B cell (primary cell): ENCODE measurements around the gene GPRC5D. TPM values are rescaled to one million over a fixed set of nuclear protein-coding genes. Genes with fewer than 3 reads are reported as not detected.
A peak's percentile ranks its signal among the peaks of the same experiment; 100 is the strongest.

ENCODE experiments used
- ATAC-seq: fragments of 200-7000 bp; cut with Tn5 transposase; one replicate; pipeline ENCODE4 v1.10.0; 2021; ENCODE audit warnings: low read depth, mild to moderate bottlenecking, moderate number of reproducible peaks, moderate library complexity
- CTCF ChIA-PET: fragments of 350-600 bp; sonication (Branson Sonifier 250); formaldehyde crosslinking; loops from one replicate; lab custom pipeline; 2021; ENCODE audit warnings: antibody characterized with exemption, inconsistent platforms; lab: Charles Lee
- POLR2A ChIA-PET: fragments of 350-600 bp; sonication (Branson Sonifier 250); formaldehyde crosslinking; loops from one replicate; lab custom pipeline; 2021; ENCODE audit warnings: antibody characterized with exemption; lab: Charles Lee
- DNase-seq: peaks from one replicate; pipeline ENCODE4 v3.0.0; 2013
- H2AFZ ChIP-seq: 2 replicates; pipeline ENCODE4 v1.6.1; 2012; ENCODE audit warnings: mild to moderate bottlenecking, low read depth, low read length; ENCODE audit not compliant: insufficient read depth, poor library complexity, severe bottlenecking
- H3K27ac ChIP-seq, 2 donors: 1 replicate in 1 of 2; 2 replicates in 1 of 2; pipeline ENCODE4 v1.5.1; 2012 to 2013; ENCODE audit warnings: low read length in 2 of 2, mild to moderate bottlenecking in 2 of 2, moderate library complexity in 1 of 2
- H3K27me3 ChIP-seq, 4 experiments: fragments of 200-600 bp in 1 of 4; sonication (generic) in 1 of 4; replicated peaks in 1 of 4; 1 replicate in 2 of 4; 2 replicates in 2 of 4; pipeline versions ENCODE4 v1.6.1 to v1.7.0; 2013 to 2016; ENCODE audit warnings: low read length in 3 of 4, mild to moderate bottlenecking in 2 of 4, mixed read lengths in 1 of 4, moderate library complexity in 1 of 4; ENCODE audit not compliant: insufficient read depth in 4 of 4, control insufficient read depth in 3 of 4; ENCODE audit errors: control extremely low read depth in 1 of 4
- H3K36me3 ChIP-seq, 2 experiments: replicated peaks in 1 of 2; 1 replicate in 1 of 2; 2 replicates in 1 of 2; pipeline versions ENCODE4 v1.6.1 to v1.7.1; 2013; ENCODE audit warnings: low read length in 1 of 2; ENCODE audit not compliant: insufficient read depth in 2 of 2, control insufficient read depth in 1 of 2; ENCODE audit errors: control extremely low read depth in 1 of 2, extremely low read depth in 1 of 2
- H3K4me1 ChIP-seq, 2 donors: fragments of 200-600 bp in 1 of 2; sonication (generic) in 1 of 2; 1 replicate in 1 of 2; 2 replicates in 1 of 2; pipeline versions ENCODE4 v1.5.1 to v1.6.1; 2013 to 2017; ENCODE audit warnings: low read length in 2 of 2; ENCODE audit not compliant: control insufficient read depth in 2 of 2, insufficient read depth in 2 of 2
- H3K4me2 ChIP-seq: replicated peaks from 2 replicates; pipeline ENCODE3; 2012; ENCODE audit warnings: mild to moderate bottlenecking, low read depth, low read length; ENCODE audit not compliant: poor library complexity, severe bottlenecking
- H3K4me3 ChIP-seq, 5 experiments: fragments of 200-600 bp in 1 of 5; sonication (generic) in 1 of 5; 1 replicate in 3 of 5; 2 replicates in 2 of 5; pipeline versions ENCODE4 v1.5.1 to v1.7.0; 2011 to 2016; ENCODE audit warnings: low read length in 4 of 5, mild to moderate bottlenecking in 4 of 5, low read depth in 2 of 5, control low read depth in 1 of 5, moderate library complexity in 1 of 5; ENCODE audit not compliant: insufficient read depth in 1 of 5; ENCODE audit errors: control extremely low read depth in 1 of 5, extremely low read depth in 1 of 5
- H3K79me2 ChIP-seq: fragments of 200-600 bp; sonication (generic); one replicate; pipeline ENCODE4 v1.6.0; 2016; ENCODE audit warnings: low read length; ENCODE audit not compliant: control insufficient read depth, insufficient read depth
- H3K9ac ChIP-seq: fragments of 200-600 bp; sonication (generic); 2 replicates; pipeline ENCODE4 v1.6.1; 2017; ENCODE audit warnings: mild to moderate bottlenecking, low read length, moderate library complexity
- H3K9me3 ChIP-seq, 3 donors: one replicate each; pipeline versions ENCODE4 v1.6.1 to v1.7.1; 2013; ENCODE audit warnings: low read length in 2 of 3; ENCODE audit not compliant: control insufficient read depth in 2 of 3, insufficient read depth in 1 of 3; ENCODE audit errors: control extremely low read depth in 1 of 3
- H4K20me1 ChIP-seq: 2 replicates; pipeline ENCODE4 v1.6.0; 2012; ENCODE audit warnings: mild to moderate bottlenecking, low read length; ENCODE audit not compliant: insufficient read depth, control insufficient read depth, poor library complexity, severe bottlenecking
- H3K27ac Mint-ChIP-seq: one replicate; pipeline ENCODE4 v1.8.0; 2021; ENCODE audit warnings: mixed read lengths
- H3K27me3 Mint-ChIP-seq: one replicate; pipeline ENCODE4 v1.8.0; 2021; ENCODE audit warnings: mixed read lengths
- H3K4me1 Mint-ChIP-seq: one replicate; pipeline ENCODE4 v1.8.0; 2021; ENCODE audit warnings: mixed read lengths
- H3K4me3 Mint-ChIP-seq: one replicate; pipeline ENCODE4 v1.8.0; 2021; ENCODE audit warnings: mixed read lengths
- H3K9me3 Mint-ChIP-seq: one replicate; pipeline ENCODE4 v1.8.0; 2022; ENCODE audit warnings: mixed read lengths; ENCODE audit not compliant: insufficient read depth
- CTCF ChIP-seq: fragments of 200-600 bp; IDR thresholded peaks from one replicate; pipeline ENCODE4 v1.8.0; 2022; ENCODE audit warnings: antibody characterized with exemption, mild to moderate bottlenecking
- EZH2 ChIP-seq: IDR thresholded peaks from 2 replicates; pipeline ENCODE4 v1.6.1; 2012; ENCODE audit warnings: borderline replicate concordance, low read depth, mild to moderate bottlenecking, moderate library complexity, low read length; ENCODE audit not compliant: insufficient read depth, poor library complexity, severe bottlenecking
- WGBS: methylation state at CpG from one replicate; pipeline ENCODE4 v1.1.5; 2013; ENCODE audit warnings: missing lambda C conversion rate; ENCODE audit not compliant: insufficient coverage; 5-methylcytosine and 5-hydroxymethylcytosine counted together
- intact Hi-C: fragments of 100-400 bp; cut with micrococcal nuclease; formaldehyde crosslinking; loops from one replicate; pipeline ENCODE4 v1.10.0; 2022
- polyA plus RNA-seq: library from polyadenylated mRNA; depleted of rRNA; stranded (reverse); fragments of >200 nt; gene quantifications from 2 replicates; pipeline ENCODE4 v1.2.3, GENCODE V29; 2012
- small RNA-seq: library from RNA; depleted of rRNA; stranded (forward); fragments of <200 nt; gene quantifications from one replicate; pipeline ENCODE3, GENCODE V24; 2012; ENCODE audit warnings: low replicate concordance, low read depth; ENCODE audit not compliant: insufficient read length
- total RNA-seq, 2 donors: library from RNA; stranded (reverse); fragments of 120-200 nt in 1 of 2; gene quantifications; 1 replicate in 1 of 2; 2 replicates in 1 of 2; pipeline versions ENCODE4 v1.2.3 to v1.2.4, GENCODE V29; 2013 to 2022

The GPRC5D gene
- total and polyA plus RNA-seq, 2 donors (not counting 1 experiment from before 2014, with no cell fraction given) = 0.47 to 7.7 TPM

- peaks cover 0 to 5% (median 0%) of the 10 kb centered on the region in 3 donors for H3K9me3 ChIP-seq
- Mint-ChIP-seq H3K9me3 (no peaks in the 10 kb centered on the region), H3K27me3 (peaks cover 61% of the 10 kb centered on the region), H3K27ac (no peak within 1 kb of the TSS), H3K4me1 (peaks cover 13% of the 10 kb centered on the region), H3K4me3 (peak within 1 kb of the TSS; percentile 87)
- H3K27ac ChIP-seq = no peak within 1 kb of the TSS
- H3K4me1 ChIP-seq = peaks cover 15% of the 10 kb centered on the region in 2 donors
- no peak for TF ChIP-seq EZH2
- TF ChIP-seq CTCF = no peak
- ATAC-seq = no peak
- peak within 1 kb of the TSS; percentile 81 for H3K4me2 ChIP-seq
- intact Hi-C loops = loop anchor here (5.0 kb wide), 1 partner anchor 104 kb away; the partner anchor contains the start of gene APOLD1
- peaks cover 0 to 44% (median 30%) of the 10 kb centered on the region in 4 experiments for H3K27me3 ChIP-seq
- peak within 1 kb of the TSS; percentile 60 for H3K9ac ChIP-seq
- CTCF ChIA-PET = interaction anchor here (0.8 to 1.4 kb wide), 4 partner anchors 22 to 321 kb away, joined by 3 to 4 read pairs (median 3); no protein-coding TSS in a partner anchor
- POLR2A ChIA-PET = no interaction called here
- H3K4me3 ChIP-seq = peak within 1 kb of the TSS in 4 of 5 experiments; percentile 17 to 50 (median 44)
- peak within 1 kb of the TSS; percentile 67 for H2AFZ ChIP-seq
- peak; percentile 34 for DNase-seq
- H4K20me1 ChIP-seq = no peaks in the 10 kb centered on the region
- WGBS = 2% methylated on average over 43 of the region's 50 CpGs
- H3K36me3 ChIP-seq = no peaks in the 10 kb centered on the region
- no peaks in the 10 kb centered on the region for H3K79me2 ChIP-seq
Measured at GRCh38 chr12:12891080-12891880, 60.7 kb downstream of the GPRC5D start, which contains the start of gene GPRC5A. GPRC5A (plus strand) TSS chr12:12891562; CDS start chr12:12908250, 16,688 bp downstream.

Small RNA genes lying within 50 kb of the gene (small RNA-seq; reads per million reads assigned to genes)
- gene RF00604 = 0.95 reads per million

Other genes with a start within 250 kb of the GPRC5D start
- gene CDKN1B, start 234.8 kb downstream of the GPRC5D start, total RNA-seq = 133 and 149 TPM in 2 replicates
- gene CDKN1B, start 234.8 kb downstream of the GPRC5D start, polyA plus RNA-seq = 57.0 and 77.4 TPM in 2 replicates
- gene APOLD1, start 166.5 kb downstream of the GPRC5D start, total RNA-seq = 3.7 and 4.7 TPM in 2 replicates
- gene APOLD1, start 166.5 kb downstream of the GPRC5D start, polyA plus RNA-seq = 0.63 and 1.5 TPM in 2 replicates
- gene DDX47, start 138.8 kb downstream of the GPRC5D start, total RNA-seq = 89.1 and 93.7 TPM in 2 replicates
- 50.1 and 125 TPM in 2 replicates for gene DDX47, start 138.8 kb downstream of the GPRC5D start, polyA plus RNA-seq
- gene GPRC5A, start 60.6 kb downstream of the GPRC5D start, total RNA-seq = not detected in 2 replicates
- 0.01 TPM in 1 of 2 replicates, not detected in the other for gene GPRC5A, start 60.6 kb downstream of the GPRC5D start, polyA plus RNA-seq
- 11.2 and 14.5 TPM in 2 replicates for gene HEBP1, start 48.1 kb upstream of the GPRC5D start, total RNA-seq
- 5.6 and 6.0 TPM in 2 replicates for gene HEBP1, start 48.1 kb upstream of the GPRC5D start, polyA plus RNA-seq
- 7.7 and 8.2 TPM in 2 replicates for gene FAM234B, start 92.2 kb upstream of the GPRC5D start, total RNA-seq
- 2.6 and 2.7 TPM in 2 replicates for gene FAM234B, start 92.2 kb upstream of the GPRC5D start, polyA plus RNA-seq
- not detected in 2 replicates for gene GSG1, start 151.5 kb upstream of the GPRC5D start, total RNA-seq
- not detected in 2 replicates for gene GSG1, start 151.5 kb upstream of the GPRC5D start, polyA plus RNA-seq
- 0.64 and 0.83 TPM in 2 replicates for gene EMP1, start 244.6 kb upstream of the GPRC5D start, total RNA-seq
- gene EMP1, start 244.6 kb upstream of the GPRC5D start, polyA plus RNA-seq = 0.07 and 0.88 TPM in 2 replicates